Measurements from ENCODE around the gene USP21. TPM values are rescaled to one million over a fixed set of nuclear protein-coding genes. Genes with fewer than 3 reads are reported as not detected.

Gene USP21
- total and polyA plus RNA-seq, 3 donors from 2014 or later, result 45.6 to 51.2 (median 49.5) TPM

DNA sequence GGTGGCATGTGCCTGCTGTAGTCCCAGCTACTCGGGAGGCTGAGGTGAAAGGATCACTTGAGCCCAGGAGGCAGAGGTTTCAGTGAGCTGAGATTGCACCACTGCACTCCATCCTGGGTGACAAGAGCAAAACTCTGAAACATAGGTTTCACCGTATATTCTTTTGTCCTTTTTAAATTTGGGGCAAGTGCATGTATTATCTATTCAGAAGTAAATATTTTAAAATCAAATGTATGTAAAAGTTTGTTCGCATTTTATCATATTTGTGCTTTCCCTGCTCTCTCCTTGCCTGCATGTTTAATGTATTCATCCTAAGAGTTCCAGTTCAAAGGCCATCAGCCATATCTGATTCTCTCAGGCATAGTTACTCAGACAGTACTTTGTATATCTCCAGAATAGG, 13.5 kb upstream of the USP21 start:
- H3K4me3 ChIP-seq, result no peak overlapping the region
- no peak for DNase-seq
- H3K27me3 ChIP-seq, result no peaks in the 10 kb centered on the region
- no peaks in the 10 kb centered on the region for H3K9me3 ChIP-seq
- no peaks in the 10 kb centered on the region for H3K4me1 ChIP-seq
- no peaks in the 10 kb centered on the region for H3K36me3 ChIP-seq (ENCODE audit: low read depth, missing control alignments)
- no peak for TF ChIP-seq POLR2A (IDR thresholded peaks at IDR 0.05)
- TF ChIP-seq, protein P1, sequence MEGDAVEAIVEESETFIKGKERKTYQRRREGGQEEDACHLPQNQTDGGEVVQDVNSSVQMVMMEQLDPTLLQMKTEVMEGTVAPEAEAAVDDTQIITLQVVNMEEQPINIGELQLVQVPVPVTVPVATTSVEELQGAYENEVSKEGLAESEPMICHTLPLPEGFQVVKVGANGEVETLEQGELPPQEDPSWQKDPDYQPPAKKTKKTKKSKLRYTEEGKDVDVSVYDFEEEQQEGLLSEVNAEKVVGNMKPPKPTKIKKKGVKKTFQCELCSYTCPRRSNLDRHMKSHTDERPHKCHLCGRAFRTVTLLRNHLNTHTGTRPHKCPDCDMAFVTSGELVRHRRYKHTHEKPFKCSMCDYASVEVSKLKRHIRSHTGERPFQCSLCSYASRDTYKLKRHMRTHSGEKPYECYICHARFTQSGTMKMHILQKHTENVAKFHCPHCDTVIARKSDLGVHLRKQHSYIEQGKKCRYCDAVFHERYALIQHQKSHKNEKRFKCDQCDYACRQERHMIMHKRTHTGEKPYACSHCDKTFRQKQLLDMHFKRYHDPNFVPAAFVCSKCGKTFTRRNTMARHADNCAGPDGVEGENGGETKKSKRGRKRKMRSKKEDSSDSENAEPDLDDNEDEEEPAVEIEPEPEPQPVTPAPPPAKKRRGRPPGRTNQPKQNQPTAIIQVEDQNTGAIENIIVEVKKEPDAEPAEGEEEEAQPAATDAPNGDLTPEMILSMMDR (IDR thresholded peaks at IDR 0.05), result no peak
- intact Hi-C loops (cut with DNase I; ENCODE audit: low total_unique reads), result no loop called here
- no peak overlapping the region for H3K27ac ChIP-seq
- WGBS, 2 donors, result 84 to 90% methylated on average over 3 of the region's 3 CpGs

GRCh38 chr1:161153176-161153575, 6.1 kb upstream of the USP21 start:
- 9 to 22% methylated on average over 9 of the region's 9 CpGs for WGBS, 2 donors
- H3K27me3 ChIP-seq, result no peaks in the 10 kb centered on the region
- intact Hi-C loops (cut with DNase I; ENCODE audit: low total_unique reads), result no loop called here
- H3K27ac ChIP-seq, result peak overlapping the region; percentile 95 to 96
- DNase-seq, result no peak
- TF ChIP-seq, protein P1 (IDR thresholded peaks at IDR 0.05), result no peak
- no peak for TF ChIP-seq POLR2A (IDR thresholded peaks at IDR 0.05)
- H3K4me3 ChIP-seq, result peak overlapping the region; percentile 84 to 96
- H3K9me3 ChIP-seq, result no peaks in the 10 kb centered on the region
- H3K36me3 ChIP-seq (ENCODE audit: low read depth, missing control alignments), result no peaks in the 10 kb centered on the region
- peaks cover 18% of the 10 kb centered on the region for H3K4me1 ChIP-seq

GRCh38 chr1:161153682-161154337, 5.5 kb upstream of the USP21 start, which contains the start of gene UFC1:
Gene UFC1, plus strand, starts transcription at chr1:161153978. Its CDS starts 20 bp downstream, at chr1:161153998.
- peak within 1 kb of the TSS; percentile 95 to 96 for H3K27ac ChIP-seq
- H3K4me3 ChIP-seq, result peak within 1 kb of the TSS; percentile 84 to 96
- 1% methylated on average over 29 to 33 of the region's 33 CpGs for WGBS, 2 donors
- no peaks in the 10 kb centered on the region for H3K36me3 ChIP-seq (ENCODE audit: low read depth, missing control alignments)
- H3K9me3 ChIP-seq, result no peaks in the 10 kb centered on the region
- DNase-seq, result peak; percentile 93
- TF ChIP-seq POLR2A (IDR thresholded peaks at IDR 0.05), result no peak
- TF ChIP-seq, protein P1 (IDR thresholded peaks at IDR 0.05), result no peak
- peaks cover 25% of the 10 kb centered on the region for H3K4me1 ChIP-seq
- intact Hi-C loops (cut with DNase I; ENCODE audit: low total_unique reads), result no loop called here
- H3K27me3 ChIP-seq, result no peaks in the 10 kb centered on the region

- no peak for TF ChIP-seq POLR2A (IDR thresholded peaks at IDR 0.05)
- TF ChIP-seq, protein P1 (IDR thresholded peaks at IDR 0.05), result no peak
- peaks cover 44% of the 10 kb centered on the region for H3K4me1 ChIP-seq
- WGBS, 2 donors, result 90 to 100% methylated on average over 1 of the region's 1 CpG
- H3K4me3 ChIP-seq, result no peak overlapping the region
- no peak for DNase-seq
- H3K9me3 ChIP-seq, result no peaks in the 10 kb centered on the region
- intact Hi-C loops (cut with DNase I; ENCODE audit: low total_unique reads), result no loop called here
- H3K27me3 ChIP-seq, result no peaks in the 10 kb centered on the region
- no peak overlapping the region for H3K27ac ChIP-seq
- H3K36me3 ChIP-seq (ENCODE audit: low read depth, missing control alignments), result no peaks in the 10 kb centered on the region
These were observed 1.4 kb upstream of the USP21 start for GRCh38 chr1:161157867-161158266.
